ENCODE data around the gene FAM193A.

Gene FAM193A

DNA sequence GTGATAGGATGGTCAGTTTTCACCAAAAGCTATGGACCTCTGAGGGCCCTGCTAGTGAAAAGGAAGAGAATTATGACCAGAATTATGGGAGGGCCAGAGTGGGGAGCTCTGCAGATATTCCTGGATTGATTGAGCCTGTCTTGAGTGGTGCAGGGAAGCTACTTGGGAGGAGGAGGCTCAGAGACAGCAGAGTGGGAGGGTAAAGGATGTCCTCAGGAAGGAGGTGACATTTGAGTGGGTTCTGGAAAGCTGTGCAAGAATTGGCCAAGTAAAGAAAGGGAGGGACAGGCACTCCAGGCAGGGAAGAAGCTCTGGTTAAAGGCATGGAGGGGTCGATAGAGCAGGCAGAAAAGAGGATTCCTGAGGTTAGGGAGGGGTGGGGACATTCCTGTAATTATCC is 43.5 kb upstream of the FAM193A start:
- DNase-seq (ENCODE audit: low read depth), result no peak
- TF ChIP-seq CTCF (IDR thresholded peaks at IDR 0.05; ENCODE audit: control insufficient read depth, extremely low read depth, insufficient read depth), result no peak
- no peak overlapping the region for H3K4me3 ChIP-seq (ENCODE audit: low read depth, low read length)

DNA sequence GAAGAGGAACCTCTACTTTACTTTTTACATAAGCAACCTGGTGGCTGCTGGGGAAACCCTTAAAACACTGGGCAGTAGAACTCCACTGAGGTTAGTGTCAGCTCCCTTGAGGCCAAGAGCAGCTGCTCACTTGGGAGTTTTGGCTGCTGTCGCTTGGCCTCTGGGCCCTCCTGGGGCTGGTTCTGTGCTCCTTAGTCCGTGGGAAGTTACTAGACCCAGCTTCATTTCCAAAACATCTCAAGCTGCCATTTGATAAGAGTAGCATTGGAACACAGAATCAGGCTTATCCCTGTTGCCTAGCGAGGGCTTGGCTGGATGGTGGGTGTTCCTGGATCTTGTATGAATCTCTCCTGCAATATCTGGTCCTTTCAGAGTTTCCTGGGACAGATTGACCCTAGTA is 41.5 kb upstream of the FAM193A start:
- DNase-seq (ENCODE audit: low read depth), result no peak
- peak overlapping the region; percentile 23; the same call in 1 of the 2 replicates for H3K4me3 ChIP-seq (ENCODE audit: low read depth, low read length)
- TF ChIP-seq CTCF (IDR thresholded peaks at IDR 0.05; ENCODE audit: control insufficient read depth, extremely low read depth, insufficient read depth), result no peak

- TF ChIP-seq CTCF (IDR thresholded peaks at IDR 0.05; ENCODE audit: control insufficient read depth, extremely low read depth, insufficient read depth), result no peak
- H3K4me3 ChIP-seq (ENCODE audit: low read depth, low read length), result no peak overlapping the region
- no peak for DNase-seq (ENCODE audit: low read depth)
Observed at GRCh38 chr4:2497324-2497723, 39.1 kb upstream of the FAM193A start.

GRCh38 chr4:2497931-2498330 is 38.5 kb upstream of the FAM193A start:
- TF ChIP-seq CTCF (IDR thresholded peaks at IDR 0.05; ENCODE audit: control insufficient read depth, extremely low read depth, insufficient read depth), result no peak
- H3K4me3 ChIP-seq (ENCODE audit: low read depth, low read length), result no peak overlapping the region
- no peak for DNase-seq (ENCODE audit: low read depth)

DNA sequence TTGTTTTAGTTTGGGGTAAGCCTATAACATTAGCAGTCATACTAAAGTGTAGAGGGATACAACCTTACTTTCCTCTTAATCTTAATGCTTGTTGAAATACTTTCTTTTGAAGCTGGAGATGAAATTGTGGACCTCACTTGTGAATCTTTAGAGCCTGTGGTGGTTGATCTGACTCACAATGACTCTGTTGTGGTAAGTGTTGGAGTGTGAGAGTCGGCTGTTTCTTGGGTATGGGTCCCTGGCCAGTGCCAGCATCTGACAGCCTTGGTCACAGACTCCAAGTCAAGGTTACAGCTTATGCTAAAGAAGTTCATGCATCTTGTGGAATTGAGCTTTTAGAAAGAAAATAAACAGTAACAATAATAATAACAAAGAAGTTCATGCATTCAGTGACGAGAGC is 35.9 kb upstream of the FAM193A start:
- DNase-seq (ENCODE audit: low read depth), result no peak

GRCh38 chr4:2501034-2501594 is 35.3 kb upstream of the FAM193A start:
- DNase-seq (ENCODE audit: low read depth), result no peak
- no peak for TF ChIP-seq CTCF (IDR thresholded peaks at IDR 0.05; ENCODE audit: control insufficient read depth, extremely low read depth, insufficient read depth)
- H3K4me3 ChIP-seq (ENCODE audit: low read depth, low read length), result no peak overlapping the region

More for the DNA sequence above, 35.9 kb upstream of the FAM193A start:
- no peak for TF ChIP-seq CTCF (IDR thresholded peaks at IDR 0.05; ENCODE audit: control insufficient read depth, extremely low read depth, insufficient read depth)
- H3K4me3 ChIP-seq (ENCODE audit: low read depth, low read length), result no peak overlapping the region

DNA sequence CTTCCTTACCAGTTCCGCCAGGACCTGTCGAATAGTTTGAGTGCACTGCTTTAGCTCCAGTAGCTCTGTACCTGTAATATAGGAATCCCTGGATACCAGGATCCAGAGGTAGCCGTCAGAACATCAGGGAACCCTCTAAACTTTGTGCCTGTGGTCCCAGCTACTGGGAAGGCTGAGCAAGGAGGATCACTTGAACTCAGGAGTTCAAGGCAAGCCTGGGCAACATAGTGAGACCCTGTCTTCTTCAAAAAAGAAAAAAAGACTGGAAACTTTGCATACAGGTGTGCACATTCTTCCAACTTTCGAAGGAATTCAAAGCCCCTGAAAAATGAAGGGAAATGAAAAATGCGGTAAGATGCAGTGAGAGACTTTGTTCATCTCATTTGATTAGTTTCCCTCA is 32.6 kb upstream of the FAM193A start:
- no peak overlapping the region for H3K4me3 ChIP-seq (ENCODE audit: low read depth, low read length)
- no peak for TF ChIP-seq CTCF (IDR thresholded peaks at IDR 0.05; ENCODE audit: control insufficient read depth, extremely low read depth, insufficient read depth)
- DNase-seq (ENCODE audit: low read depth), result no peak

All from LNCaP clone FGC (cell line).